ENCODE results near the gene SFRP2.

The SFRP2 gene

DNA sequence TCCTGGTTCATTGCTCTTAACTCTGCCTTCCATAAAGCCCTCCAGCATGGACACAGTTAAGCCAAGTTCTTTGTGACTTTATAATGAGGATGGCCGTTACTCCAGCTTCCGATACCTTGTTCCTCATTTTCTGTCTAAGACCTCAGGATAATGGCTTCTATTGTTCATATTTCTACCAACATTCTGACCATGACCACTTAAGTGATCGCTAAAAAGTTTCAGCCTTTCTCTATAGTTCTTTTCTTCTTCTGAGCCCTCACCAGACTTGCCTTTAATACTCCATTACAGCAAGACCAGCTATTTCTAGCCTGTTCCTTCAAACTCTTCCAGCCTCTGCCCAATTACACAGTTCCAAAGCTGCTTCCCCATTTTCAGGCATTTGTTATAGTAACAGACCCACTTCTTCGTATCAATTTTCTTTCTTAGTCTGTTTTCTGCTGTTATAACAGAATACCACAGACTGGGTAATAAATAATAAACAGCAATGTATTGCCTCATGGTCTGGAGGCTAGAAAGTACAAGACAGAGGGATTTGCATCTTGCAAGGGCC, 41.4 kb downstream of the SFRP2 start:
- Histone ChIP-seq H3K36me3 (ENCODE audit: control insufficient read depth, insufficient read depth, low read length, severe bottlenecking) (no peaks in the 10 kb centered on the region), H3K4me1 (ENCODE audit: control insufficient read depth, insufficient read depth, low read length) (peaks cover 11% of the 10 kb centered on the region), H3K9ac (ENCODE audit: low read length) (no peak overlapping the region), H3K9me3 (ENCODE audit: control insufficient read depth, low read length) (no peaks in the 10 kb centered on the region), H3K27me3 (replicated peaks; ENCODE audit: control insufficient read depth, insufficient read depth, low read length) (no peaks in the 10 kb centered on the region), H3K4me3 (ENCODE audit: low read length) (no peak overlapping the region)
- DNase-seq (ENCODE audit: low read depth): no peak

DNA sequence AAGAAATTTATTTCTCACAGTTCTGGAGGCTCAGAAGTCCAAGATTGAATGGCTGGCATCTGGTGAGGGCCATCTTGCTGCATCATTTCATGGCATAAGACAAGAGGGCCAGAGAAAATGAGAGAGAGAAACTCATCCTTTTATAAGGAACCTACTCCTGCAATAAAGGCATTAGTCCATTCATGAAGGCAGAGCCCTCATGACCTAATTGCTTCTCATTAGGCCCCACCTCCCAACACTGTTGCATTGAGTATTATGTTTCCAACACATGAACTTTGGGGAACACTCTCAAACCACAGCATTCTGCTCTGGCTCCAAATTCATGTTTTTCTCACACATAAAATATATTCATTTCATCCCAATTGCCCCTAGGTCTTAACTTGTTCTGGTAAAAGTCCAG, 43.2 kb downstream of the SFRP2 start:
- no peaks in the 10 kb centered on the region for H3K36me3 ChIP-seq (ENCODE audit: control insufficient read depth, insufficient read depth, low read length, severe bottlenecking)
- DNase-seq (ENCODE audit: low read depth): no peak
- peaks cover 8% of the 10 kb centered on the region for H3K9me3 ChIP-seq (ENCODE audit: control insufficient read depth, low read length)
- H3K9ac ChIP-seq (ENCODE audit: low read length): no peak overlapping the region
- H3K4me1 ChIP-seq (ENCODE audit: control insufficient read depth, insufficient read depth, low read length): peaks cover 11% of the 10 kb centered on the region
- no peak overlapping the region for H3K4me3 ChIP-seq (ENCODE audit: low read length)
- no peaks in the 10 kb centered on the region for H3K27me3 ChIP-seq (replicated peaks; ENCODE audit: control insufficient read depth, insufficient read depth, low read length)

DNA sequence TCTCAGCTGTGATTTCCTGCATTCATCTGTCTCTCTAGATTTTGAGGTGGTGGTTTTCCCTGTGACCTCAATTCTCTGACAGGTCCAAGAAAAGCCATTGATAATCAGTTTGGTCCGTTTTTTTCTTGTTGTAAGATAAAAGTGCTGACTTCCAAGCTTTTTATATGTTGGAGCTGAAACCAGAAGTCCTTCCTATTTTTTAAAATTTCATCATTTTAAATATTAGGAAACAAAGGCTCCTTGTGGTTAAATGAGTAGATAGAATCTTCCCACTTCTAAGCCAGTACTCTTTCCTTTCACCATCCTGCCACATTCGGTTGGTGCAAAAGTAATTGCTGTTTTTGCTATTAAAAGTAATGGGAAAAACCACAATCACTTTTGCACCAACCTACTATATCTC, 47.3 kb downstream of the SFRP2 start:
- Histone ChIP-seq H3K9ac (ENCODE audit: low read length) (no peak overlapping the region), H3K27me3 (replicated peaks; ENCODE audit: control insufficient read depth, insufficient read depth, low read length) (no peaks in the 10 kb centered on the region), H3K9me3 (ENCODE audit: control insufficient read depth, low read length) (peaks cover 9% of the 10 kb centered on the region), H3K4me1 (ENCODE audit: control insufficient read depth, insufficient read depth, low read length) (no peaks in the 10 kb centered on the region), H3K4me3 (ENCODE audit: low read length) (no peak overlapping the region), H3K36me3 (ENCODE audit: control insufficient read depth, insufficient read depth, low read length, severe bottlenecking) (no peaks in the 10 kb centered on the region)
- DNase-seq (ENCODE audit: low read depth): no peak

DNA sequence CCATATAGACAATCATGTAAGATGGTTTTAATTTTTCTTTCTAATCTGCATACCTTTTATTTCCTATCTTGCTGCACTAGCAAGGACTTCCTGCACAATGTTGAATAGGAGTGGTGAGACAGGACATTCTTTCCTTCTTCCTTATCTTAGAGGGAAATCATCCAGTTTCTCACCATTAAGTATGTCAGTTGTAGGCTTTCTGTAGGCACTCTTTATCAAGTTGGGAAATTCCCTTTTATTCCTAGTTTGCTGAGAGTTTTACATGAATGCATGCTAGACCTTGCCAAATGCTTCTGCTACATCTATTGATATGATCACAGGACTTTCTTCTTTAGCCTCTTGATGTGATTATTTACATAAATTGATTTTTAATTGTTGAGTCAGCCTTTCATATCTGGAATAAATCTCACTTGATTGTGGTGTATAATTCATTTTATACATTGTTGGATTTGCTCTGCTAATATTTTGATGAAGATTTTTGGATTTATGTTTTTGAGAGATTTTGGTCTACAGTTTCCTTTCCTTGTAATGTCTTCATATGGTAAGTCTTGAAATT, 52.9 kb downstream of the SFRP2 start:
- Histone ChIP-seq H3K9ac (ENCODE audit: low read length) (no peak overlapping the region), H3K4me1 (ENCODE audit: control insufficient read depth, insufficient read depth, low read length) (no peaks in the 10 kb centered on the region), H3K9me3 (ENCODE audit: control insufficient read depth, low read length) (peaks cover 5% of the 10 kb centered on the region), H3K27me3 (replicated peaks; ENCODE audit: control insufficient read depth, insufficient read depth, low read length) (no peaks in the 10 kb centered on the region), H3K36me3 (ENCODE audit: control insufficient read depth, insufficient read depth, low read length, severe bottlenecking) (no peaks in the 10 kb centered on the region), H3K4me3 (ENCODE audit: low read length) (no peak overlapping the region)
- DNase-seq (ENCODE audit: low read depth): peak; percentile 27

DNA sequence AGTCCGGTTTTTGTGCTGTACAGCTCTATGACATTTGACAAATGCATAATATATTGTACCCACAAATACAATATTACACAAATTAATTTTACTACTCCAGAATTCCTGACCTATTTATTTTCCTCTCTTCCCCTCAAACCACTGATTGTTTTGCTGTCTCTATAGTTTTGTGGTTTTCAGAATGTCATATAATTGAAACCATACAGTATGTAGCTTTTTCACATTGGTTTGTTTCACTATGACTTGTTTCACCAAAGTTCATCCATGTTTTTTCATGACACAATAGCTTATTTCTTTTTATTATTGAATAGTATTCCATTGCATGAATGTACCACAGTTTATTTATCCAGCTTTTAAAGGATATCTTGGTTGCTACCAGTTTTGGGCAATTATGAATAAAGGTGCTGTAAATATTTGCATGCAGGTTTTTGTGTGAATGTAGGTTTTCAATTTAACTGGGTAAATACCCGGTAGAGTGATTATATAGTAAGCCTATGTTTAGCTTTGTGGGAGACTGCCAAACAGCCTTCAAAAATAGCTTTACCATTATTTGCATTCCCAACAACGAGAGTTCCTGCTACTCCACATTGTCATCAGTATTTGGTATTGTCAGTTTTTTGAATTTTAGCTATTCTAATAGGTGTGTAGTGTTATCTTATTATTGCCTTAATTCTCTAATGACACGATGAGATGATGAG, 55.0 kb downstream of the SFRP2 start:
- H3K9ac ChIP-seq (ENCODE audit: low read length): no peak overlapping the region
- H3K36me3 ChIP-seq (ENCODE audit: control insufficient read depth, insufficient read depth, low read length, severe bottlenecking): no peaks in the 10 kb centered on the region
- no peak for DNase-seq (ENCODE audit: low read depth)

DNA sequence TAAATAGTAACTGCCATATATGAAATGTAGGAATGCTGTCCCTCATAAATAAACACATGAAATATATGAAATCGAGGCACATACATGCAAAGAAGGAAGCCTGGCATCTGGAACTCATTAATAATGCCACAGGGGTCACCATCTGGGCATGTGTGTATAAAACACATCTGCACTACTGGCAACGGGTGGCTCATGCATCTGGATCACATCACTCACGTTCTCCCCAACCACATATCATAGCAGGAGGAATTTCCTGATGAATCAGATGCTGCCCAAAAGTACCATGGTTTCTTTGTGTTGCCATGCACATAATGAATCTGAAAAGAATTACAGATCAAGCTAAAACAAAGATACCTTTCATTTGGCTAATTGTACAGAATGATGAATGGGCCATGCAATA, 57.6 kb downstream of the SFRP2 start:
- Histone ChIP-seq H3K4me1 (ENCODE audit: control insufficient read depth, insufficient read depth, low read length) (no peaks in the 10 kb centered on the region), H3K27me3 (replicated peaks; ENCODE audit: control insufficient read depth, insufficient read depth, low read length) (peaks cover 26% of the 10 kb centered on the region), H3K9ac (ENCODE audit: low read length) (no peak overlapping the region), H3K9me3 (ENCODE audit: control insufficient read depth, low read length) (no peaks in the 10 kb centered on the region), H3K36me3 (ENCODE audit: control insufficient read depth, insufficient read depth, low read length, severe bottlenecking) (no peaks in the 10 kb centered on the region), H3K4me3 (ENCODE audit: low read length) (no peak overlapping the region)
- DNase-seq (ENCODE audit: low read depth): peak; percentile 93

More for the DNA sequence above, 55.0 kb downstream of the SFRP2 start:
- Histone ChIP-seq H3K9me3 (ENCODE audit: control insufficient read depth, low read length) (no peaks in the 10 kb centered on the region), H3K4me1 (ENCODE audit: control insufficient read depth, insufficient read depth, low read length) (no peaks in the 10 kb centered on the region), H3K4me3 (ENCODE audit: low read length) (no peak overlapping the region), H3K27me3 (replicated peaks; ENCODE audit: control insufficient read depth, insufficient read depth, low read length) (peaks cover 11% of the 10 kb centered on the region)
